ENCODE data around the gene CEBPE. TPM values are rescaled to one million over a fixed set of nuclear protein-coding genes. Genes with fewer than 3 reads are reported as not detected.

The CEBPE gene
- total and polyA plus RNA-seq, 4 donors = 0.08 to 4.4 (median 0.16) TPM; not detected in 1

- Histone ChIP-seq H3K9ac (ENCODE audit: low read depth in 1 of 2, low read length in 2 of 2) (no peak overlapping the region), H3K4me1 (ENCODE audit: control insufficient read depth in 4 of 4, insufficient read depth in 4 of 4, low read length in 3 of 4) (peaks cover 0 to 4% (median 0%) of the 10 kb centered on the region in 4 donors), H3K4me3 (ENCODE audit: low read depth in 1 of 3, low read length in 3 of 3) (no peak overlapping the region), H3K27ac (ENCODE audit: low read depth in 1 of 2, low read length in 2 of 2) (no peak overlapping the region), H3K9me3 (ENCODE audit: control insufficient read depth in 4 of 4, low read length in 3 of 4) (no peaks in the 10 kb centered on the region), H3K36me3 (ENCODE audit: control insufficient read depth in 4 of 4, insufficient read depth in 3 of 4, low read depth in 1 of 4, low read length in 3 of 4) (no peaks in the 10 kb centered on the region), H3K27me3 (ENCODE audit: control insufficient read depth in 4 of 4, insufficient read depth in 4 of 4, low read length in 3 of 4) (peaks cover 0 to 5% (median 0%) of the 10 kb centered on the region in 4 donors)
- WGBS = 79% methylated on average over 2 of the region's 2 CpGs
- no peak for DNase-seq (ENCODE audit: low spot score)
- TF ChIP-seq NR2F2 (IDR thresholded peaks at IDR 0.05) (no peak), JUND (IDR thresholded peaks at IDR 0.05) (no peak), ATF3 (IDR thresholded peaks at IDR 0.05) (no peak), REST (IDR thresholded peaks at IDR 0.05) (no peak), ZBTB33 (IDR thresholded peaks at IDR 0.05) (no peak), EGR1 (IDR thresholded peaks at IDR 0.05; ENCODE audit: low read depth in 2 of 2) (no peak), RXRA (IDR thresholded peaks at IDR 0.05) (no peak), SP1 (IDR thresholded peaks at IDR 0.05) (no peak), HNF4A (conservative IDR thresholded peaks at IDR 0.05) (no peak), MAX (IDR thresholded peaks at IDR 0.05) (no peak), HNF4G (IDR thresholded peaks at IDR 0.05) (no peak), TAF1 (conservative IDR thresholded peaks at IDR 0.05) (no peak), YY1 (IDR thresholded peaks at IDR 0.05) (no peak), RAD21 (IDR thresholded peaks at IDR 0.05) (no peak), FOXA2 (IDR thresholded peaks at IDR 0.05) (no peak), FOXA1 (IDR thresholded peaks at IDR 0.05) (no peak)
These were observed 45.2 kb upstream of the CEBPE start for GRCh38 chr14:23164250-23164649.

GRCh38 chr14:23163830-23164229, 44.8 kb upstream of the CEBPE start:
- H3K36me3 ChIP-seq (ENCODE audit: control insufficient read depth in 4 of 4, insufficient read depth in 3 of 4, low read depth in 1 of 4, low read length in 3 of 4) = no peaks in the 10 kb centered on the region
- H3K27ac ChIP-seq (ENCODE audit: low read depth in 1 of 2, low read length in 2 of 2) = no peak overlapping the region
- no peak for DNase-seq (ENCODE audit: low spot score)
- no peak overlapping the region for H3K4me3 ChIP-seq (ENCODE audit: low read depth in 1 of 3, low read length in 3 of 3)
- peaks cover 0 to 4% (median 0%) of the 10 kb centered on the region in 4 donors for H3K4me1 ChIP-seq (ENCODE audit: control insufficient read depth in 4 of 4, insufficient read depth in 4 of 4, low read length in 3 of 4)
- peaks cover 0 to 5% (median 0%) of the 10 kb centered on the region in 4 donors for H3K27me3 ChIP-seq (ENCODE audit: control insufficient read depth in 4 of 4, insufficient read depth in 4 of 4, low read length in 3 of 4)
- TF ChIP-seq REST (IDR thresholded peaks at IDR 0.05) = no peak
- no peak for TF ChIP-seq NR2F2 (IDR thresholded peaks at IDR 0.05)
- TF ChIP-seq RAD21 (IDR thresholded peaks at IDR 0.05) = no peak
- TF ChIP-seq GABPA (IDR thresholded peaks at IDR 0.05 in 1 of 2, conservative IDR thresholded peaks at IDR 0.05 in 1 of 2) = no peak
- no peak for TF ChIP-seq HNF4G (IDR thresholded peaks at IDR 0.05)
- no peak for TF ChIP-seq FOXA1 (IDR thresholded peaks at IDR 0.05)
- TF ChIP-seq ATF3 (IDR thresholded peaks at IDR 0.05) = no peak
- no peak for TF ChIP-seq FOXA2 (IDR thresholded peaks at IDR 0.05)
- no peak for TF ChIP-seq HNF4A (conservative IDR thresholded peaks at IDR 0.05)
- no peak for TF ChIP-seq ZBTB33 (IDR thresholded peaks at IDR 0.05)
- TF ChIP-seq RXRA (IDR thresholded peaks at IDR 0.05) = no peak
- 86% methylated on average over 2 of the region's 2 CpGs for WGBS
- no peaks in the 10 kb centered on the region for H3K9me3 ChIP-seq (ENCODE audit: control insufficient read depth in 4 of 4, low read length in 3 of 4)
- H3K9ac ChIP-seq (ENCODE audit: low read depth in 1 of 2, low read length in 2 of 2) = no peak overlapping the region
